Astrocyte (in vitro differentiated cells and primary cell): ENCODE results near the gene UGT3A1.

ENCODE experiments used
- EZH2 ChIP-seq: IDR thresholded peaks from 2 replicates; pipeline ENCODE4 v1.6.1; 2012; ENCODE audit warnings: mild to moderate bottlenecking, low read length, inconsistent platforms; ENCODE audit not compliant: insufficient read depth
- TF ChIP-seq, protein P1 (sequence below): IDR thresholded peaks from 2 replicates; pipeline ENCODE4 v1.5.1; 2011; ENCODE audit warnings: low read depth, mild to moderate bottlenecking, inconsistent platforms, low read length, moderate library complexity; ENCODE audit not compliant: insufficient read depth

DNA sequence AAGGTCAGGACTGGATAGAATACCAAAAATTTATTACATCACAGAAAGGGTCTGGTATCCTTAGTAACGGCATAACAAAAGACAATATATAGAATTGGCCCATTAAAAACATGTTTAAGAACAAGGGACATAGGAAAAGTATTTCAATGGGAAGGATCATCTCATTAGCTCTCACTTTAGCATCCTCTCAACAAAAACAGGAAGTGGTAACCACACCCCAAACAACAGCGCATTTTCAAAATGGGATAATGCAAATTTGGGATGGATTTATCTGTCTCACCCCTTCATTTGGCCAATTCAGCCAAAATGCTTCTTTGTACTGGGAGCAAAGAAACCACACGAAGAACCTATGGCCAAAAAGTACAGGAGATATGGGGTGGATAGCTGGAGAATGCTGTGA is 9.8 kb upstream of the UGT3A1 start:
- TF ChIP-seq, protein P1, sequence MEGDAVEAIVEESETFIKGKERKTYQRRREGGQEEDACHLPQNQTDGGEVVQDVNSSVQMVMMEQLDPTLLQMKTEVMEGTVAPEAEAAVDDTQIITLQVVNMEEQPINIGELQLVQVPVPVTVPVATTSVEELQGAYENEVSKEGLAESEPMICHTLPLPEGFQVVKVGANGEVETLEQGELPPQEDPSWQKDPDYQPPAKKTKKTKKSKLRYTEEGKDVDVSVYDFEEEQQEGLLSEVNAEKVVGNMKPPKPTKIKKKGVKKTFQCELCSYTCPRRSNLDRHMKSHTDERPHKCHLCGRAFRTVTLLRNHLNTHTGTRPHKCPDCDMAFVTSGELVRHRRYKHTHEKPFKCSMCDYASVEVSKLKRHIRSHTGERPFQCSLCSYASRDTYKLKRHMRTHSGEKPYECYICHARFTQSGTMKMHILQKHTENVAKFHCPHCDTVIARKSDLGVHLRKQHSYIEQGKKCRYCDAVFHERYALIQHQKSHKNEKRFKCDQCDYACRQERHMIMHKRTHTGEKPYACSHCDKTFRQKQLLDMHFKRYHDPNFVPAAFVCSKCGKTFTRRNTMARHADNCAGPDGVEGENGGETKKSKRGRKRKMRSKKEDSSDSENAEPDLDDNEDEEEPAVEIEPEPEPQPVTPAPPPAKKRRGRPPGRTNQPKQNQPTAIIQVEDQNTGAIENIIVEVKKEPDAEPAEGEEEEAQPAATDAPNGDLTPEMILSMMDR, result no peak
- no peak for TF ChIP-seq EZH2
